GM19025 (cell line): ENCODE measurements around the gene ATP9B.
"Not testable (repeated sequence)": the region's sequence is repeated elsewhere in the genome, so short reads cannot be mapped to it uniquely, and the experiment has no call there.

Experiments used
- ATAC-seq: cut with Tn5 transposase; IDR thresholded peaks from one replicate; pipeline ENCODE4 v1.9.1; 2021; ENCODE audit warnings: mild to moderate bottlenecking, low read depth, moderate library complexity; ENCODE audit not compliant: unreplicated experiment

The ATP9B gene

DNA sequence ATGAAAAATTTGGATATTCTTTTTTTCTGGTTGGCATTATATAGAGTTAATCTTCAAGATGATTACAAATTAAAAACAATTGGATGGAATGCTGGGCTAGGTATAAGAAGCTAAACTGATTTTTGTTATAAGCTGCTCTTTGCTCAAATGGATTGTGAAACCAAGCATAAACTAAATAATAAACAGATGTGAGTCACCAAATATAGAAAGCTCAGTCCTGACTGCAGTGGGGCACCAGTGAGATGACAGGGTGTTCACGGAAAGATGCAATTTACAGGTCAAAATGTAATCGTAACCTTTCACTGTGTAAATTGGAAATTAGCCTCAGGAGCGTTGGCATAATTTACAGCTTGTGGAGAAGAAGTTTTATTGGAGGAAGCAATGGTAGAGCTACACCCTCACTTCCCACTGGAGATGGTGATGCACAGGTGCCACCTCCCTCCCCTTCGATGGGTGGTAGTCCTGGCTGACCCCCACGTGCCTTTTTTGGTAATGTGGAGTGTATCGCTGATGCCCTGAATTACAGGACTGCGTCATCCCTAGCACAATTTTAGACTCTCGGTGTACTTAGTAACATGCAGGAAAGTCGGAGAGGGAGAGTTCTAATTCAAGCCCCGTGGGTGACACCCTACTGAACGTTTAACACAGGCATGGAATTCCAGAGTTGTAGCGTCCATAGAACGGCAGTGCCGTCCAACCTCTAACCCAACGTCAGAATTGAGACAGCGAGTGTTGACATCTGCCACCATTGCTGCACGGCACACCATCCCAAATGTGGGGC lies 252.6 kb downstream of the ATP9B start:
- ATAC-seq: no peak

- ATAC-seq: no peak
Measured at GRCh38 chr18:79322441-79322840, 253.2 kb downstream of the ATP9B start.

- no peak for ATAC-seq
Measured at GRCh38 chr18:79323471-79323870, 254.3 kb downstream of the ATP9B start.

DNA sequence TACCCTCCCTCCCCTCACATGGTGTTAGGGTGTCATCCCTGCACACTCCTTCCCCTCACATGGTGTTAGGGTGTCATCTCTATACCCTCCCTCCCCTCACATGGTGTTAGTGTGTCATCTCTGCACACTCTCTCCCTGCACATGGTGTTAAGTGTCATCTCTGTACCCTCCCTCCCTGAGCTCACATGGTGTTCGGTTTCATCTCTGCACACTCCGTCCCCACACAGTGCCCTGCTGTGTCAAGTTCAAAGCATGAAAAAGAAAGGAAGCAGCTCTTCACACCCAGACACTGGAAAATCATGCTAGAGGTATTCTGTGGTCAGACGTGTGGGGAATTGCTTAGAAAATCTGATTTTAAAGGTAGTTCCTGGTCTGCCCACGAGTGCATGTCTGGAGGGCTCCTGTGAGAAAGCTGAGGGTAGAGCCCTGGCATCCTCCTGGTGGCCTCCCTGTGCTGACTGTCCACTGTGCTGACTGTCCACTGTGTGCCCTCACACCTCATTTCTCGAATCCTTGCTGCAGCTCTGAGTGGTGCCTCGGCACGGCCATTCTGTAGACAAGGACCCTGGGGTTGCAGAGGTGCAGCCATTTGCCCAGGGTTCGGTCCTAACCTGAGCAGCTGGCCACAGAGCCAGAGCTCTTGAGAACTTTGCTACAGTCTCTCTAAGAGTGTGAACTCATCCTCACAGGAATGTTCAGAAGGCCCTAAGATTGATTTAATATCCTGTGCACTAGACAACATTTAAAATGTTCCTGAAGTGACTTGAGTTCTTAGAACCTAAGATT lies 257.4 kb downstream of the ATP9B start:
- ATAC-seq: no peak

GRCh38 chr18:79327199-79327721 lies 258.1 kb downstream of the ATP9B start:
- no peak for ATAC-seq

DNA sequence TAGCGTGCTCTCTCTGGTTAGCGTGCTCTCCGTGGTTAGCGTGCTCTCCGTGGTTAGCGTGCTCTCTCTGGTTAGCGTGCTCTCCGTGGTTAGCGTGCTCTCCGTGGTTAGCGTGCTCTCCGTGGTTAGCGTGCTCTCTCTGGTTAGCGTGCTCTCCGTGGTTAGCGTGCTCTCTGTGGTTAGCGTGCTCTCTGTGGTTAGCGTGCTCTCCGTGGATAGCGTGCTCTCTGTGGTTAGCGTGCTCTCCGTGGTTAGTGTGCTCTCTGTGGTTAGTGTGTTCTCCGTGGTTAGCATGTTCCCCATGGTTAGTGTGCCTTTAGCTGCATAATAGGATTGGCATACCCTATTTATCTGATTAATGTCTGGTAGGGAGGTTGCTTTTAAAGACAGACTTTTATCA lies 258.7 kb downstream of the ATP9B start:
- not testable (repeated sequence) for ATAC-seq

GRCh38 chr18:79328887-79329286 lies 259.7 kb downstream of the ATP9B start:
- ATAC-seq: no peak

DNA sequence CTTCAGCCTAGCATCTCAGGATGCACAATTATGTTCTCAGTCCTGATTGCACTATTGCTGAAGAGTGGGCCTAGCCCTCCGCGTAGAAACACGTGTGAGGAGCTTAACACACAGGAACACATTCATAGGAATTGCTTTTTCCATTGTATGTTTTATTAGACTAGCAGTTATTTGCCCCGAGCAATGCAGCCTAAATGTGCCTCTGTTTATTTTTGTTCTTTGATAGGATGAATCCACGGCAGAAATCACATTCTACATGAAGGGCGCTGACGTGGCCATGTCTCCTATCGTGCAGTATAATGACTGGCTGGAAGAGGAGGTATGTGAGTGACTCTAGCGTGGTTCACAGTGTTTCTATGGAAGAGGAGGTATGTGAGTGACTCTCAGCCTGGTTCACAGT lies 260.6 kb downstream of the ATP9B start:
- ATAC-seq: no peak

- ATAC-seq: no peak
Measured at GRCh38 chr18:79332646-79333045, 263.5 kb downstream of the ATP9B start.

DNA sequence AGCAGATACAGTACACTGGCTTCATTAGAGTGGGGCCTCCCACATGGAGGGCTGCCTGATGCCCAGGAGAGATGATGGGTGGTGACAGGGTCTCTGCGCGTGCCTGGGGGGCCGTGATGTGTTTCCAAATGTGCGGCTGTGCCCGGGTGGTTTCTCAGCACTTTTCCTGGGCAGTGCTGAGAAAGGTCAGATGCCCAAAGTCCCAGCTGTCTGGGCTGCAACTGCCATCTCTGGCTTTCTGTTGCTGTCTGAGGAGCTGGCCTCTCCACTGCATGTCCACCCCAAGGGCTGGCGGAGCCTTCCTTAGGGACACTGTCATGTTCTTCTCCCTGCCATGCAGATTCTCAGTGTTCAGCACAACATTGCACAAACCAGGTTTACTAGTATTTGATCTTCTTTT lies 263.9 kb downstream of the ATP9B start:
- no peak for ATAC-seq

DNA sequence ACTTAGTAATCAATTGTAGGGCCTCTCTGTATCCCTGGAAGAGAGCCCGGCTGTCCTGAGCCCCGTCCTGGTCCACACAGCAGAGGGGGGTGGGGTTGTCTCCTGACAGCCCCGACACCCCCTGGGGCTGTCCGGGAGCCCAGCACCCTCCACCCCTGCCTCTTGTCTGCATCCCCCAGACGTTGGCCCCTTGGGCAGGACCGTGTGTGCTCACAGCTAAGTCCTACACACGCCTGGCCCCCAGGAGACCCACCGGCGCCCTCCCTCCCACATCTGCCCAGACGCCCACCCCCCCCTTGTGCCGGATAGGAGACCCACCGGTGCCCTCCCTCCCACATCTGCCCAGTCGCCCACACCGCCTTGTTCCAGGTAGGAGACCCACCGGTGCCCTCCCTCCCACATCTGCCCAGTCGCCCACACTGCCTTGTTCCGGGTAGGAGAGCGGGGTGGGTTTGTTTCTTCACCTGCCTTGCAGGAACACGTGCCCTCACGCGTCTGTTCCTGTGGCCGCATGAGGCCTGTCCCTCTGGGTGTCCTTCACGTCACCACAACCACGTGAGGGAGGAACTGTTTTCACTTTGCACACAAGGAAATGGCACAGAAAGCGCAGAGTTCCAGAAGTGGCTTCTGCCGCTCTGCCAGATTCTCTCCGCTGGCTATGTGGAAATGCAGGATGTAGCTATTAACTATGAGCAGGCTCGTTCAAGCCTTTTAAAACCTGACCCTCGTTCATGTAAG lies 265.5 kb downstream of the ATP9B start:
- no peak for ATAC-seq

- no peak for ATAC-seq
Measured at GRCh38 chr18:79335833-79336360, 266.7 kb downstream of the ATP9B start.

DNA sequence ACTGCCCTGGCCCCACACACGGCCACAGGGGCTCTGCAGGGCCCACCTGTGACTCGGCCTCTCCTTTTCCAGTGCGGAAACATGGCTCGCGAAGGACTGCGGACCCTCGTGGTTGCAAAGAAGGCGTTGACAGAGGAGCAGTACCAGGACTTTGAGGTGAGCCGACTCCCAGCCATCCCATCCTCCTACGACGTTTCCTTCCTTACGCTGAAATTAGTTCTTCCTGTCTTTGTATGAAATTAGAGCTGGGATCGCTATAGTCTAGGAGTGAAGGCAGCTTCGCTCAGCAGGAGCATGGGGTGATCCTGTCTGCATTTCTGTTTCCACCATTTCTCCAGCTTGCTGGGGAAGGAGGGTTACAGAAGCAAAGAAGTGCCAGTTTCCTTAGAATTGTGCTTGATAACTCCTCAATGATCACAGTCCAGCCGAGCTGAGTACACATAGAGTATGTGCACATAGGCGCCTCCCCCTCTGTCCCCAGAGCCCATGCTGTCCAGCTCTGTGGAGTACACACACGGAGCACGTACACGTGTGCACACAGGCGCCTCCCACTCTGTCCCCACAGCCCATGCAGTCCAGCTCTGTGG lies 267.5 kb downstream of the ATP9B start:
- no peak for ATAC-seq

- ATAC-seq: no peak
Measured at GRCh38 chr18:79337184-79337583, 268.0 kb downstream of the ATP9B start.

DNA sequence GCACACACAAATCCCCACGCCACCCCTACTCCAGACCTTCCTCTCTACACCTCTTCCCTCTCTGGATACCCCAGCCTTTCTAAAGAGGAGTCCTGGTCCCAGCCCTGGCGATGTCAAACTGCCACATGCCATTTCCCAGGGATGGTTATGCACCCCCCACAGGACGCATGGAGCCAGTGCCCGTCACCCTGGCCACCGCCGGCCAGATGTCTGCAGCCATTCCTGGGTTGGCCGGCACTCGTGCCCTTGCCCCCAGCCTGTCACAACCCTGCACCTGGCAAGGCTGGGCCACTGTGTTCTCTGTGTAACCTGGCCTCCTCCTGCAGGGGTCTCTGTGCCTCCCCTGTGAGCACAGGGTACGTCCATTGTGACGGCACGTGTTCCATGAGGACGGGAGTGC lies 268.4 kb downstream of the ATP9B start:
- no peak for ATAC-seq

DNA sequence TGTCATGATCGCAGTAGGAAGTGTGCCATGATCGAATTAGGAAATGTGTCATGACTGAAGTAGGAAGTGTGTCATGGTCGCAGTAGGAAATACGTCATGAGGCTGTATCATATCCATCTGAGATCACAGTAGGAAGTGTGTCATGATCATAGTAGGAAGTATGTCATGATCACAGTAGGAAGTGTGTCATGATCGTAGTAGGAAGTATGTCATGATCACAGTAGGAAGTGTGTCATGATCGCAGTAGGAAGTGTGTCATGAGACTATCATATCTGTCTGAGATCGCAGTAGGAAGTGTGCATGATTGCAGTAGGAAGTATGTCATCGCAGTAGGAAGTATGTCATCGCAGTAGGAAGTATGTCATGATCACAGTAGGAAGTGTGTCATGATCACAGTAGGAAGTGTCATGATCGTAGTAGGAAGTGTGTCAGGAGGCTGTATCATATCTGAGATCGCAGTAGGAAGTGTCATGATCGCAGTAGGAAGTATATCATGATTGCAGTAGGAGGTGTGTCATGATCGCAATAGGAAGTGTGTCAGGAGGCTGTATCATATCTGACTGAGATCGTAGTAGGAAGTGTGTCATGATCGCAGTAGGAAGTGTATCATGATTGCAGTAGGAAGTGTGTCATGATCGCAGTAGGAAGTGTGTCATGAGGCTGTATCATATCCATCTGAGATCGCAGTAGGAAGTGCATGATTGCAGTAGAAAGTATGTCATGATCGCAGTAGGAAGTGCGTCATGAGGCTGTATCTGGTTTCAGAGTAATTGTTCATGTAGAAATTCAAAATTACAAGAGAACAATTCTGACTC lies 270.1 kb downstream of the ATP9B start:
- no peak for ATAC-seq

DNA sequence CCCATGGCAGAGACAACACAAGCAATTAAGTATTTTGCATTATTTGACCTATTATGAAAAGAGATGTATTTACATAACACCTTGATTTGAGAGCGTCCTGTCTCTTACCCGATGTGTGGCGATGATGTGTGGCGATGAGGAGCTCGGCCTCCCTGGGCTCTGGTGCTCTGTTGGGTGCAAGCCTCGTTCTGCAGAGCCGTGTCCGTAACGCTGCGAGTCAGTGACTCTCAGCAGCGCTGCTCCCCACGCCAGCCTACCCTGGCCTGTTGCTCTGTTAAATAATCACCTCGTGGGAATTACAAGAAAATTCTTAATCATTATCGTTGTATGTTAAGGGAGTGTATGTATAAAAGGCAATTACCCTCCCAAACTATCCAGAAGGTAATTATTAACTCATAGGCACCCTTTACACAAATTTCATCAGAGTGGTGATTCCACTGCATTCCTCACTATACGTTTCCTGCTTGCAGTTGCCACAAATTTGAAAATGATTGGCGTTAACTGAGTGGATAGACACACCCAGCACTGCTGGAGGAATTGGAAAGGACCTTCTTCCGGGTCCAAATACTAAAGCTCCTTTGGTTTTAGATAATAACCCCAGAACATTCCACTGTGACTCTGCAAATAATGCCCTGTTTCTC lies 274.5 kb downstream of the ATP9B start:
- ATAC-seq: no peak

DNA sequence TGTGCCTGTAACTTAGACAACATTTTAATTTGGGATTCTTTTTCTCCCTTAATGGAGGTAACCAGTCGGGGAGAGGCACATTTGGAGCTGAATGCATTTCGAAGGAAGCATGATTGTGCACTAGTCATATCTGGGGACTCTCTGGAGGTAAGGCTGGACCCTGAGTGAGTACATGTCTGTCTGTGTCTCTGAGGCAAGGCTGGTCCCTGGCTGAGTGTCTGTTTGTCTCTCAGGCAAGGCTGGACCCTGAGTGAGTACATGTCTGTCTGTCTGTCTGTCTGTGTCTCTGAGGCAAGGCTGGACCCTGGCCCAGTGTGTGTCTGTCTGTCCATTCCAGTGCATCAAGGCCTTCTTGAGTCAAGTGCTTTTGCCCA lies 275.0 kb downstream of the ATP9B start:
- no peak for ATAC-seq

- no peak for ATAC-seq
Measured at GRCh38 chr18:79345366-79345765, 276.2 kb downstream of the ATP9B start.
